ENCODE measurements around the gene OR5B21. TPM values are rescaled to one million over a fixed set of nuclear protein-coding genes. Genes with fewer than 3 reads are reported as not detected.
A peak's percentile ranks its signal among the peaks of the same experiment; 100 is the strongest.

Gene OR5B21
- total and polyA plus RNA-seq, 10 of the 15 experiments (the other 5 are each of a cell fraction or from before 2014, with no cell fraction given), result 0.22 to 0.41 (median 0.22) TPM; not detected in 7

DNA sequence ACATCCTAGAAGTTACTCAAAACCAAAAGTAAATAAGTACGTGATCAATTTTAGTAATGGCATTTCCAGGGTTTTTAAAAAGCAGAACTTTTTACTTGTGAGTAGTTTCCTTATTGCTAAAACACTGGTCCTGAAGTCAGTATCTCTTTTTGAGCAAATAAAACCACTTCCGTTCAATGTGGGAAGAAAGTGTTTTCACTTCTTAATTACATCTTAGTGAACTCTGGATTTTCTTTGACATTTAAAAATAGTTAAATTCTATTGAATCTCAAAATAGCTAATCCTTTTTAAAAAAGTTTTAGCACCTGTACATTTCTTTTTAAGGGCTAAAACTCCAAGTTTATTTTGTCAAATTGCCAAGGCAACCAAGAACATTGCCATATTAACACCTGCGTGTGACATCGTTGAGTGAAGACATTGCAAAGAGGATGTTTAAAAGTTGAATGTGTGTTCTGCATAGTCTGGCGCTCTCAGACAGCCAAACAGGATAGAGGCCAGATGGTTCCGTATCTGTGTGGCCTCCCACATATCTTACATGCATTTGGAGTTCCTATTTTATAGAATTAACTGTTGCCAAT is 17.2 kb upstream of the OR5B21 start (continued):
- TF ChIP-seq, protein P1, sequence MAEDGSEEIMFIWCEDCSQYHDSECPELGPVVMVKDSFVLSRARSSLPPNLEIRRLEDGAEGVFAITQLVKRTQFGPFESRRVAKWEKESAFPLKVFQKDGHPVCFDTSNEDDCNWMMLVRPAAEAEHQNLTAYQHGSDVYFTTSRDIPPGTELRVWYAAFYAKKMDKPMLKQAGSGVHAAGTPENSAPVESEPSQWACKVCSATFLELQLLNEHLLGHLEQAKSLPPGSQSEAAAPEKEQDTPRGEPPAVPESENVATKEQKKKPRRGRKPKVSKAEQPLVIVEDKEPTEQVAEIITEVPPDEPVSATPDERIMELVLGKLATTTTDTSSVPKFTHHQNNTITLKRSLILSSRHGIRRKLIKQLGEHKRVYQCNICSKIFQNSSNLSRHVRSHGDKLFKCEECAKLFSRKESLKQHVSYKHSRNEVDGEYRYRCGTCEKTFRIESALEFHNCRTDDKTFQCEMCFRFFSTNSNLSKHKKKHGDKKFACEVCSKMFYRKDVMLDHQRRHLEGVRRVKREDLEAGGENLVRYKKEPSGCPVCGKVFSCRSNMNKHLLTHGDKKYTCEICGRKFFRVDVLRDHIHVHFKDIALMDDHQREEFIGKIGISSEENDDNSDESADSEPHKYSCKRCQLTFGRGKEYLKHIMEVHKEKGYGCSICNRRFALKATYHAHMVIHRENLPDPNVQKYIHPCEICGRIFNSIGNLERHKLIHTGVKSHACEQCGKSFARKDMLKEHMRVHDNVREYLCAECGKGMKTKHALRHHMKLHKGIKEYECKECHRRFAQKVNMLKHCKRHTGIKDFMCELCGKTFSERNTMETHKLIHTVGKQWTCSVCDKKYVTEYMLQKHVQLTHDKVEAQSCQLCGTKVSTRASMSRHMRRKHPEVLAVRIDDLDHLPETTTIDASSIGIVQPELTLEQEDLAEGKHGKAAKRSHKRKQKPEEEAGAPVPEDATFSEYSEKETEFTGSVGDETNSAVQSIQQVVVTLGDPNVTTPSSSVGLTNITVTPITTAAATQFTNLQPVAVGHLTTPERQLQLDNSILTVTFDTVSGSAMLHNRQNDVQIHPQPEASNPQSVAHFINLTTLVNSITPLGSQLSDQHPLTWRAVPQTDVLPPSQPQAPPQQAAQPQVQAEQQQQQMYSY (CRISPR knock-in tag; IDR thresholded peaks at IDR 0.05), result no peak
- TF ChIP-seq STAT1 (conservative IDR thresholded peaks at IDR 0.05) (no peak), BACH1 (IDR thresholded peaks at IDR 0.05; ENCODE audit: borderline replicate concordance) (peak; percentile 26; the same call in 1 of the 2 replicates), POLR2AphosphoS5 (IDR thresholded peaks at IDR 0.05; ENCODE audit: low read length) (peak; percentile 42; the same call in 1 of the 2 replicates), TCF12 (IDR thresholded peaks at IDR 0.05; ENCODE audit: low read depth, low read length) (no peak), CBFB (IDR thresholded peaks at IDR 0.05; ENCODE audit: low read depth) (peak; percentile 78; the same call in 1 of the 2 replicates), NFIC (IDR thresholded peaks at IDR 0.05; ENCODE audit: low read depth, low read length) (peak; percentile 100), SUZ12 (IDR thresholded peaks at IDR 0.05; ENCODE audit: unreplicated experiment) (no peak), HDGF (IDR thresholded peaks at IDR 0.05) (no peak), ETV6 (conservative IDR thresholded peaks at IDR 0.05 in 1 of 2, IDR thresholded peaks at IDR 0.05 in 1 of 2; ENCODE audit: borderline replicate concordance in 1 of 2, low read depth in 1 of 2) (peak in 1 of 2 experiments; percentile 92; a peak in 2 of 4 replicates), RUNX3 (IDR thresholded peaks at IDR 0.05; ENCODE audit: low read length) (peak; percentile 99), ZNF622 (IDR thresholded peaks at IDR 0.05) (no peak), ZNF274 (IDR thresholded peaks at IDR 0.05; ENCODE audit: insufficient read depth, insufficient read length) (no peak), MEF2A (IDR thresholded peaks at IDR 0.05; ENCODE audit: insufficient read depth, low read depth, low read length) (peak; percentile 95)
- TF ChIP-seq, protein P2, sequence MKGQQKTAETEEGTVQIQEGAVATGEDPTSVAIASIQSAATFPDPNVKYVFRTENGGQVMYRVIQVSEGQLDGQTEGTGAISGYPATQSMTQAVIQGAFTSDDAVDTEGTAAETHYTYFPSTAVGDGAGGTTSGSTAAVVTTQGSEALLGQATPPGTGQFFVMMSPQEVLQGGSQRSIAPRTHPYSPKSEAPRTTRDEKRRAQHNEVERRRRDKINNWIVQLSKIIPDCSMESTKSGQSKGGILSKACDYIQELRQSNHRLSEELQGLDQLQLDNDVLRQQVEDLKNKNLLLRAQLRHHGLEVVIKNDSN (IDR thresholded peaks at IDR 0.05; ENCODE audit: borderline replicate concordance, extremely low read length, insufficient read depth, low read depth, low read length), result no peak
- TF ChIP-seq, protein P3, sequence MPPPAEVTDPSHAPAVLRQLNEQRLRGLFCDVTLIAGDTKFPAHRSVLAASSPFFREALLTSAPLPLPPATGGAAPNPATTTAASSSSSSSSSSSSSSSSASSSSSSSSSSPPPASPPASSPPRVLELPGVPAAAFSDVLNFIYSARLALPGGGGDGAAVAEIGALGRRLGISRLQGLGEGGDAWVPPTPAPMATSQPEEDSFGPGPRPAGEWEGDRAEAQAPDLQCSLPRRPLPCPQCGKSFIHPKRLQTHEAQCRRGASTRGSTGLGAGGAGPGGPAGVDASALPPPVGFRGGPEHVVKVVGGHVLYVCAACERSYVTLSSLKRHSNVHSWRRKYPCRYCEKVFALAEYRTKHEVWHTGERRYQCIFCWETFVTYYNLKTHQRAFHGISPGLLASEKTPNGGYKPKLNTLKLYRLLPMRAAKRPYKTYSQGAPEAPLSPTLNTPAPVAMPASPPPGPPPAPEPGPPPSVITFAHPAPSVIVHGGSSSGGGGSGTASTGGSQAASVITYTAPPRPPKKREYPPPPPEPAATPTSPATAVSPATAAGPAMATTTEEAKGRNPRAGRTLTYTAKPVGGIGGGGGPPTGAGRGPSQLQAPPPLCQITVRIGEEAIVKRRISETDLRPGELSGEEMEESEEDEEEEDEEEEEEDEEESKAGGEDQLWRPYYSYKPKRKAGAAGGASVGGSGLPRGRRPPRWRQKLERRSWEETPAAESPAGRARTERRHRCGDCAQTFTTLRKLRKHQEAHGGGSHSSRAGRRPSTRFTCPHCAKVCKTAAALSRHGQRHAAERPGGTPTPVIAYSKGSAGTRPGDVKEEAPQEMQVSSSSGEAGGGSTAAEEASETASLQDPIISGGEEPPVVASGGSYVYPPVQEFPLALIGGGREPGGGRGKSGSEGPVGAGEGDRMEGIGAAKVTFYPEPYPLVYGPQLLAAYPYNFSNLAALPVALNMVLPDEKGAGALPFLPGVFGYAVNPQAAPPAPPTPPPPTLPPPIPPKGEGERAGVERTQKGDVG (CRISPR knock-in tag; IDR thresholded peaks at IDR 0.05), result no peak
- TF ChIP-seq, protein P4, sequence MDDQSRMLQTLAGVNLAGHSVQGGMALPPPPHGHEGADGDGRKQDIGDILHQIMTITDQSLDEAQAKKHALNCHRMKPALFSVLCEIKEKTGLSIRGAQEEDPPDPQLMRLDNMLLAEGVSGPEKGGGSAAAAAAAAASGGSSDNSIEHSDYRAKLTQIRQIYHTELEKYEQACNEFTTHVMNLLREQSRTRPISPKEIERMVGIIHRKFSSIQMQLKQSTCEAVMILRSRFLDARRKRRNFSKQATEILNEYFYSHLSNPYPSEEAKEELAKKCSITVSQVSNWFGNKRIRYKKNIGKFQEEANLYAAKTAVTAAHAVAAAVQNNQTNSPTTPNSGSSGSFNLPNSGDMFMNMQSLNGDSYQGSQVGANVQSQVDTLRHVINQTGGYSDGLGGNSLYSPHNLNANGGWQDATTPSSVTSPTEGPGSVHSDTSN (IDR thresholded peaks at IDR 0.05; ENCODE audit: insufficient replicate concordance, low read depth, low read length), result no peak
